AG08395 (cell line): ENCODE results near the gene ARHGAP8.
"Not testable (repeated sequence)": the region's sequence is repeated elsewhere in the genome, so short reads cannot be mapped to it uniquely, and the experiment has no call there.

Source experiments
- DNase-seq: peaks from one replicate; pipeline ENCODE4 v3.0.0; 2012; ENCODE audit warnings: mixed read lengths, low spot score

ARHGAP8 gene

DNA sequence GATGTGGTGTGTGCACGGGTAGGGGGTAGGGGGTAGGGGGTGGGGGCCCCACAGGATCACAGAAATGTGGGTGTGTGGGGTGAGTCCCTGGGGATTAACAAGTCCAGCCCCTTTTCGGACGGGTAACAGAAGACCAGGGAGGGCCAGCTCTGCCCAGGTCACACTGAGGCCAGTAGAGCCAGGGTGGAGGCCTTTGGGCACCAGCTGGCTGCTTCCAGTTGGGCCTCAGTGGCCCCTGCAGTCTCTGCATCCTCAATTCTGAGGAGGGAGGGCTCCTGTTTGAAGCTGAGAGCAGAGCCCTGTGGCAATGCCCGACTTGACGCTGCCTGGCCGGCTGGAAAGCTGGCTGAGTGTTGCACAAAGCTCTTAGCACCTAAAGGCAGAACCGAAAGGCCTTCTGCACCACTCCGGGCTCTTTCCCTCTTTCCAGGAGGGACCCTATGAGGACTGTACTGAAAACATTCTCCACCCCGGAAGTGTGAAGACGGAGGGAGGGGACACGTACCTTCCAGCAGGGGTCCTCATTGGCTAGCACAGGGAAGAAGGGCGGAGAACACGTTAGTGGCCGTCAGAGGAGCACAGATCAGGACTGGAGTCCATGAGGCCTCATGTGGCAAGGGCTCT, 137.0 kb downstream of the ARHGAP8 start:
- no peak for DNase-seq

DNA sequence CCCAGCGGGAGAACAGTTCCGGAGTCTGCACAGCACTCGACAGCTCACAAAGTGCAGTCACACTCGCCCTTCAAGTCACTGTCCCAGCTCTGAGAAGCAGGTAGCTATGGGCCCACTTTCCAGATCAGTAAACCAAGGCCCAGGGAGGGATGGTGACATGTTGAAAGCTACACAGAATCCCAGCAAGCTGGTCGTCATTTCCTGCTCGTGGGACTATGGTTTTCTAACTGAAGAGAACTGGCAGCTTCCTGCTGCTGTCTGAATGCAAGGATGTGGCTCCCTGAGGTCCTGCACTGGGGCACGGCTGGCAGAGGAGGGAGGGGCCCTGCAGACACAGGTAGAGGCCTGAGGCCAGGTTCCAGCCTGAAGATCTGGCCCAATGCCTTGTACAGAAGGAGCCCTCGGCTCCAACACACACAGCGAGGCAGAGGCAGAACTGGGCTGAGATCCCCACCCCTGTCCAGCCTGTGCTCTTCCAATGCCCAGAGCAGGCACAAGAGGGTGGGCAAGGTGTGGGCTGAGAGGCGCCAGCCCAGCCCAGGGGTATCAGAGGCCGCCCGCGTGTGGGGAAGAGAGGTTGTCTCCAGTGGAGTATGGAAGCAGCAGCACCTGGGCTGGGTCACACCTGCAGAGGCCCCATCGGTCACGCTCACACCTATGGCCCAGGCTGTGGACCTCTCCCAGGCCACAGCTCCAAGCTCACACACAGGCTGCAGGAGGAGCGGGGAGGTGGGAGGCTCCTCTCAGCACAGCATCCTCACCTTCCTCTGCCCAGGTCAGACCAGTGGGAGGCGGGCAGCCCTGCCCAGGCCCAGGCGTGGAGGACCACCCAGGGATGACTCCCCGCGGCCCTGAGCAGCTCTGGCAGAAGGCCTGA, 138.3 kb downstream of the ARHGAP8 start:
- DNase-seq = no peak

DNA sequence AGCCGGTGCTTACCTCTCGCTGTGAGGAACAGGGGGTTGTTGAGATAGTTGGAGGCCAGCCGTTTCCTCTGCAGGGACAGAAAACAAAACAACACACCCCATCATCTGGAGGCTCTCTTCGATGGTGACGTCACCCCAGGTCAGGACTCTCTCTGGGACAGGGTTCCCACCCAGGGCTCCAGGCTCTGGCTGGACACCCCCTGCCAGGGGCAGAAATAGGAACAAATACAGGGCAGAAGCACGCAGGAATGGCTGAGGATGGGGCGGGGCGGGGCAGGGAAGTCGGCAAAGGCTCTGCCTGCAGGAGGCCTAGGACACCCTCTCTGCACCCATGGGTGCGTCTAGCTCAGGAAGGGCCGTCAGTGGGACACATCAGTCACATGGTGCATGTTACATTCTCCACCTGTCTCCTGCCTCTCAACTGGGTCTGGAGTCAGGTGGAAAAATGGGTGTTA, 138.9 kb downstream of the ARHGAP8 start:
- no peak for DNase-seq

DNA sequence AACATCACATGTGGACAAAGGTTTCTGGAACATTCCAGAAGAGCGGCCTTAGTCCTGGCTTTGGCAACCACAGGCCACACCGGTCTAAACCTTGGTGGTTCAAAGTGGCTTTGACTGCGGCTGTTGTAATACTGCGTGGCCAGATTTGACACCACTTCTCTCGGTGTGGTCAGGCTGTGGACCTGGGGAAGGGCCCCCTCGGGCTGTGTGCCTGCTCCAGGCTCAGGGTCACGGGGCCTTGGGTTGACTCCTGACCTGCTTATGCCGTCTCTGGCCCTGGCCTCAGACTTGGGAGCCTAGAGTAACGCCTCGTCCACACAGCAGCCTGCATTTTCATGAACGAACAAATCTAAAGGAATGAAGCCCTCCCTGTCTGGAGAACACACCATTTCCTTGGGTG, 139.4 kb downstream of the ARHGAP8 start:
- no peak for DNase-seq

DNA sequence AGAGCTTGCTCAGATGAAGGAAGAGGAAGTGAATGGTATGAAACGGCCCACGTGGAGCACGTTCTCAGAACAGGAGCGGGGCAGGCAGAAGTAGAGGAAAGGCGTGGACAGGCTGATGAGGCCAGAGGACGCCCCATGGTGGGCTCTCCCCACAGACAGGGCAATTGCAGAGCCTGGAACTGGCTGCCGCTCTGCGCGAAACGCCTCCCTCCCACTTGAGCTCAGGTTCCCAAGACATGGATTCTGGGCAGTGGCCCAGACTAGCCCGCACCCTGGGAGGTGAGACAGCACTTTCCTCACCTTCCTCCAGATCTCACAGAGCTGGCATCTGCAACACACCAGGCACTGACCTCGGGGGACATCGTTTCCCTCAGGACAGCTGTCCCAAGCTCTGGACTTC, 139.9 kb downstream of the ARHGAP8 start:
- DNase-seq = no peak

DNA sequence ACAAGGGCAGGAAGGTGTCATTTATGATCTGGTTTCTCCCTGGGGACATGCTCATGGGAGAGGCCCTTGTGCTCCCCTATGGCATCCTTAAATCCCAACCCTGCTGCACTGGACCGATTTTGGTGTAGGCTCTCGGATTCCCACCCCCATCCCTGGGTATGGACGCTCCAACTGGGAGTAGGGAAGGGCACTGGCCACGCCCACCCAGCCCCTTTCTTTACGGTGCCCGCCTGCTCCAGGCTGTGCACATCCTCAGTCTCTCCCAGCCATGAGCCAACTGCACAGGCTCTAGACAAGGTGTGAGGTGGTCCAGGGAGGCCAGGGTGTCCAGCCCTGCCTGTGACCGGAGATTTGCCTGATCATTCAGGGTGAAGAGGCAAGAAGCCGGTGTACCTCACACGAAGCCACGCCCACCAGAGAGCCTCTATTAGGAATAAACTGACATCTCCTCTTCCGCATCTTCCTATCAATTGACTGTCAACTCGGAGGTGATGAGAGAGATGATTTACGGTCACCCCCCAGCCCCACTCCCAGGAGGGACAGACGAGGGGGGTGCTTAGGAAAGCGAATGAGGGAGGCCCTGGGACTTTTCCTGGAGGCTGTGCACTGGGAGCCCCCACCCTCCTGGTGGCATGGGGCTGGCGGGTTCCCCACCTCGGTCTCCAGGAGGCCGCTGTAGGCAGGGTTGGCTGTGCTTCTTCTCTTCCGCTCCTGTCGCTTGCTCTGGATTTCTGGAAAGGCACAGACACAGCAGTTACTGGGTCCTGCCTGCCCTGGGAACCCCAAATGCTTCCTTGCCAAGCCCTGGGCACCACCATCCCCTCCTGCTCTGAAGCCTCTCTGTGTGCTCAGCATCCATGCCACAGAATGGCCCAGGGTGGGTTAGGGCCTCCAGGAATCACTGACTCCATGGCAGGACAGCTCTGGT, 140.7 kb downstream of the ARHGAP8 start:
- DNase-seq = no peak

DNA sequence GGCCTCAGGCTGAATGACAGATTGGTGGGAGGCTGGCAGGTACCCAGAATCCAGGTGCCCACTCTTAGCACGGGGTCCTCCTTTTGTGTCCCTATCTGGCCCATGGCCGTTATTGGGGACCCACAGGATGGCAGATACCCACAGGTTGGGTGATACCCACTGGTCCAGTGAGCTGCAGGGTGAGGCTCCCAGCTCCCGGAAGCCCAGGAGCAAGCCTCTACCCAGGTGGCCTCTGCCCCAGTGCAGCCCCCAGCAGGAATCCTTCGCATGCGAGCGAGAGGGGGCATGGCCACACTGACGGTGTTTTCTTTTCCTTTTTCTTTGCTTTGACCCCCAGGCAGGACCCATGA, 141.3 kb downstream of the ARHGAP8 start:
- no peak for DNase-seq

DNA sequence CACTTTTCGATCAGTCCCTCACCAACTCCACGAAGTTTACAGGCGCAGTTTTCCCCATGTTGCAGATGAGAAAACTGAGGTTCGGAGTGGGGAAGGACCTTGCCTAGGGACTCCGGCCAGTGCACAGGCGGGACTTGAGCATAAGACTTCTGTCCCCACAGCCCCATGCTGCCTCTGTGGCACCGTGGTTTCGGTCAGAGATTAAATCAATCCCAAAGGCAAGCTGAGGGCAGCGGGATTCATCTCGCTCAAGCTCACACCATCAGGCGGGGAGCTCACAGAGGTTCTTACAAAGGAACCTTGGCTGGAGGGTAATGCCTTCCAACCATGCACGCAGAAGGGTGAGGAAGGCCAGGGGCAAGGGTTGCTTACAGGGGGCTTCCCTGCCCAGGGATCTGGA, 141.9 kb downstream of the ARHGAP8 start:
- DNase-seq = no peak

DNA sequence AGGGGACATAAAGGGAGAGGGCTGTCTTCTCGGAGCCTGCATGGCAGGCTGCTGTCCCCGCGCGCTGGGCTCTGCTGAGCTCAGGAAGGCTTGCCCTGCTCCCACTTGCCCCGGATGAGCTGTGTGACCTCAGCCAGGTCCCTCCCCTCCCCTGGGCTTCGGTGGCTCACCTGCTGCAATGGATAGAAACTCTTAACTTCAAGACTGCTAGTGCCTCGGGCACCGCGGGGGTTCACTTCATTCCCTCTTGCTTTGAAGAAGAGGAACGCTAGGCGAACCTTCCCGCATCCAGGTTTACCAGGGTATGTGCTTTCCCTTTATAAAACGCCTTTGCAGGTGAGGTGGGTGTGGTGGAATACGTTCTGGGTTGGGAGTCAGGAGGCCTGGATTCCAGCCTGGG, 142.4 kb downstream of the ARHGAP8 start:
- no peak for DNase-seq

DNA sequence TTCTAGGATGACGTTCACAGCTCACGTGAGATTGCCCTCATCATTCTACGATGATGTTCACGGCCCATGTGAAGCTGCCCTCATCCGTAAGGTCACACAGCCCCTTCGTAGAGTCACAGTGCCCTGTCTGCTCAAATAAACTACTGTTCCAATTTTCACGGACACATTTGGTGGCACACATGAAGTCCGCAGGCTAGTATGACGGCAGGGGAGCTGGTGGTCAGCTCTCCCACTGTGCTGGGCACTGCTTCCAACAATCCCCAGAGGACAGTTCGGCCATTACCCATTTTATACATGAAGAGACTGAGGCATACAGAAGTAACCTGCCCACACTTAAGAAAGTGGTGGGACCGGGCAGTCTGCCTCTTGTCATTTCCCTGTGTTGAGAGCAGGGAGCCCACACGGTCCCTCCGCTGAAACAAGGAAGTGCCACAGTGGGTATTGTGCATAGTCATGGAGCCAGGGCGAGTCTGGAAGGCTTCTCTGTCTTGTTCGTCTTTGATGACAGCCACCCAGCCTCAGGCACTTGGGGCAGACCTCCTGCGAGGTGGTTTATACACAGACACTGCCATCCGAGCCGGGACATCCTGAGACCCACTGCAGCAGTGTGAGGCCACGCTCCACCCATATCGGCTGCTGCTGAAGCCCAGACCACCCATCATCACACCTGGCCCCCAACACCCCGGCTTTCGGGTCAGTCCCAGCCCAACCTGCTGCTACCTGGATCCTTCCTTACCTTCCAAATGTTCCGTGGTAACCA, 143.1 kb downstream of the ARHGAP8 start:
- no peak for DNase-seq

DNA sequence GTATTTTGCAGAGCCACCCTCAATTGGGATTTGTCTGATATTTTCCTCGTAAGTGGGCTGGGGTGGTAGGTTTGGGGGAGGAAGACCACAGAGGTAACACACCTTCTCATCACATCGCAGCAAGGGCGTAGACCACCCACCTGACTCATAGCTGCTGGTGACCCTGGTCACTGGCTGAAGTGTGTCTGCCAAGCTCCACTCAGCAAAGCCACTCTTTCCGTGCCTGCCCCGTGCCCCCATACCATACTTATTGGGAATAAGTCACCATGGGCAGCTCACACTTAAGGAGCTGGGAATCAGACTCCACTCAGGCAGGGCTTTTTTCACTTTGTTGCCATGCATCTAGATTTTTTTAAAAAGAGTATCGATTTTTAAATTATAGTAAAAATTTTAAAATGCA, 145.9 kb downstream of the ARHGAP8 start:
- DNase-seq = no peak

DNA sequence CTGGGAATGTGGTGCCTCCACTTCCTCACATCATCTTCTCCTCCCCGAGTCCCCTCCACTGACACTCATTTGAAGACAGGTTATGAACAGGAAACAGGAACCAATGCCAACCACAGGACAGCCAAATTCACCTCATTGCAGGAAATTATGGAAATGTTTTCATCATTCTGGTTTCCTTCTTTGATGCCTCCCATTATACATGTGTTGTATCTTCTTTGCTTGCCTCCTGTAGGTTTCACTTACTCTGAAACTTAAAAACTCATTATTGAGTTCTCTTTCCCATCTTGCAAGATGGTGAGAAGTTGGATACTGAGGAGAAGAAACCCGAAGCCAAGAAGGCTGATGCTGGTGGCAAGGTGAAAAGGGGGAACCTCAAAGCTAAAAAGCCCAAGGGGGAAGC, 148.9 kb downstream of the ARHGAP8 start:
- DNase-seq = no peak

DNA sequence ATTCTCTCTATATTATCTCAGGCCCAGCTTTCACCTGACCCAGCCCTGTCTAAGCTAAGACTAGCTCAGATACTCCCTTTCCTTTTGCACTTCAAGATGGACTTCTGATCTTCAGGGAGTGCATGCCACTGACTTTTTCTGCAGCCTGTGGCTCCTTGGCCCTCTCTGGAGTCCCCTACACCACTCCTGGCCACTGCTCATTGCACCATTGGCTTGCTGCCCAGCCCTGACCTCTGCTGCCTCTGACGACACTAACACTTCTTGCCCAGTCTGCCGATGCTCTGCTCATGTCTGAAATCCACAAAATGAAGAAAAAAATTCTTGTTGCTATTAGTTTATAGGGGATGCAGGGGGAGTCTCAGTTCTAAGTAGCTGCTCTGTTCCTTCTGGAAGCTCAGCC, 150.8 kb downstream of the ARHGAP8 start:
- not testable (repeated sequence) for DNase-seq

DNA sequence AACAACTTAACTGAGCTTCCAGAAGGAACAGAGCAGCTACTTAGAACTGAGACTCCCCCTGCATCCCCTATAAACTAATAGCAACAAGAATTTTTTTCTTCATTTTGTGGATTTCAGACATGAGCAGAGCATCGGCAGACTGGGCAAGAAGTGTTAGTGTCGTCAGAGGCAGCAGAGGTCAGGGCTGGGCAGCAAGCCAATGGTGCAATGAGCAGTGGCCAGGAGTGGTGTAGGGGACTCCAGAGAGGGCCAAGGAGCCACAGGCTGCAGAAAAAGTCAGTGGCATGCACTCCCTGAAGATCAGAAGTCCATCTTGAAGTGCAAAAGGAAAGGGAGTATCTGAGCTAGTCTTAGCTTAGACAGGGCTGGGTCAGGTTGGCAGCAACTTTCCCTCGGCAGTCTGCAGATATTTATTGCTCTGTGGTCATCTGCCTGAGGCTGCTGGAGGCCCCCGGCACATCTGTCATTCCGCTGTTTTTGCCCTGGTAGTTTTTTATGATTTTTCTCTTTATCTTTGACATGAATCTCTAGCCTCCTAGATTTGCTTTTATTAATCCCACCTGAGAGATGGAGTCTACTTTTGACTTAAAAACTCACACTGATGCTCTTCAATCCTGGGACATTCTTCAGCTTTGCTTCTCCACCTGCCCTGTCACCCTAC, 152.2 kb downstream of the ARHGAP8 start:
- DNase-seq = not testable (repeated sequence)

DNA sequence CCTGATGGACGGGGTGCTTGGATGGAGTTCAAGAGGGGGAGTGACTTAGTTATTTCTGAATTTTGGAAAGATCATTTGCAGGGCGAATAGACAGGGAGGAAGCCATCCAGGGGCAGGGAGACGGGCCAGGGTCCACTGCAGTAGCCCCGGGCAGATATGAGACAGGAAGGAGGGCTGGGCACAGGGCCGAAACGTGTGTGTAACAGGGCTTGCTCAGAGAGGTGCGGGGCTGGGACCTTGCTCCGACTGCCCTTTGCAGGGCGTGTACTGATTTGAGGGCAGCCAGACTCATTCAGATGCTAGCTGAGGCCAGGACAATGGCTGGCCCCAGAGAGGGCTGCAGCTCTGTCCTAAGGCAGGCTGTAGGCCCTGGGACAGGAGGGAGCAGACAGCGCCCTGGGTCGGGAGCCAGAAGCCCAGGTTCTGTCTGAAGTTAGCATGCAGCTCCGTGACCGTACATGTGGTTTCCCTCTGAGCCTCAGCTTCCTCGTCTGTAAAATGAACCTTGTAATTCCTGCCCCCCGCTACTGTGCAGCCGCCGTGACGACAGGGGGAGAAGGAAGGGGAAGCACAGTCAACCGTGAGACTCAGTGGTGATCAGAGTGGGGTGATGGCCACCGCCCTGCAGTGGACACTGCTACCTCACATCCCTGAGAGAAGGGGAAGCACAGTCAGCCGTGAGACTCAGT, 154.0 kb downstream of the ARHGAP8 start:
- DNase-seq = no peak

DNA sequence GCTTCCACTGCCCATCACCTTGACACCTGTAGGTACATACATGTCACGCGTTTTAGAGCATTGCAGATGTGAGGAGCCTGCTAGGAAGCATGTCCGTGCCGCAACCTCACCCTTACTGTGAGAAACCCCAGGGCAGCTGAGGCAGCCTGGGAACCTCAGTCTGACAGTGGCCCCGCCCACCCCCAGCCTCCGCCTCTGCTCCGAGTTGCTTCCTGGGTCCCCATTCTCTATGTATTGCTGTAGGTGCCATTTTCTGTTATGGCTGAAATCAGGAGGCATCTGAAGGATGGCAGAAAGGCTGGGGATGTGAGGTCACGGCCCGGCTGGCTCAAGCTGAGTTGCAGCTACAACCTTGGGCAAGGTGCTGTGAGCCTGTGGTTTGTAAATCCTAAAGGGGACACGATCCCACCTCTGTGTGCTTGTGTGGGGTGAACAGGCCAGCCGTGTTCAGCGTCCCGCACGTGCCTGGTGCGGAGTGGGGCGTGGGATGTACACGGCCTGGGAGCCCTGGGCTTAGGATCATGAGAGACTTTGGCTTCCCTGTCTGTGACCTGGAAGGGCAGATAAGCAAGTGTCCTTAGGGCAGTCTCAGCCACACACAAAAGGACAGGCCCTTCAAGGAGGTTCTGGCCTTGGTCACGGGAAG, 154.7 kb downstream of the ARHGAP8 start:
- DNase-seq = no peak

DNA sequence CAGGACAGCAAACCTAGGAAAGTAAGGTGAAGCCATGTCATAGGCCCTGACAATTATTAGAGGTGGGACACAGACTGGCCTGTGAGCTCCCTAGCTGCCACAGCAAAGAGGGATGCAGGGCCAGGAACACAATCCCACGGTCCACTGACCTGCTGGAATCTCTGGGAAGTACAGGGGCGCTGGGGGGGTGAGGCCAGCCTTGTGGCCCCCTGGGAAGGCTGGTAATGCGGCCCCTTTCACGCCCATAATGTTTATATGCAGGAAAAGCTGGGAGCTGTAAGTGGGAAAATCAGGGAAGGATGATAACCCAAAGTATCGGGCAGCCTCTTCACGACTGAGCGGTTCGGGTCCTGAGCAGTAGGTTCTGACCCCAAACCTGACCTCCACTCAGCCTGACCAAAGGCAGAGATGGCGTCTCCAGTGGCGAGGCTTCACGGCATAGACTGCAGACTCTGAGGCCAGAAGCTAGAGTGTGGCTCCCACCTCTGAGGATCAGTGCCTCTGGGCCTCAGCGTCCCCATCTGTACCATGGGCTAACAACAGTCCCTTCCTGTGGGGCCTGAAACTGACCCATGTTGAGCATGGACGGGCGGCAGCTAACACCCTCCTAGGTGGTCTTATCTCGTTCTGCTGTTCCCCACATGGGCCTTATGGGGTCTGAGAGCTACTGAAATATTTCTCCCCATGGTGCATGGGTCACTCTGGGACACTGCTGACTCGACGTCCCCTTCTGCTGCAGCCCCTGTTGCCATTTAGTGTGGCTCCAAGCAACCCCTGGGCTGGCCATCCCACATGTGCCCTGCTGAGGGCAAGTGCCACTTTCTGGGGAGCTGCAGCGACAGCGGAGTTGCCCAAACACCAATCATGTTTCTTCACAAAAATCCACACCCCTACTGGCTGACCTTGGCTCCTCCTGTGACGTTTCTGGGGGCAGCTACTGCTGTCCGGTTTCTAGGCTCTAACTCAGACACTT, 155.7 kb downstream of the ARHGAP8 start:
- DNase-seq = no peak

DNA sequence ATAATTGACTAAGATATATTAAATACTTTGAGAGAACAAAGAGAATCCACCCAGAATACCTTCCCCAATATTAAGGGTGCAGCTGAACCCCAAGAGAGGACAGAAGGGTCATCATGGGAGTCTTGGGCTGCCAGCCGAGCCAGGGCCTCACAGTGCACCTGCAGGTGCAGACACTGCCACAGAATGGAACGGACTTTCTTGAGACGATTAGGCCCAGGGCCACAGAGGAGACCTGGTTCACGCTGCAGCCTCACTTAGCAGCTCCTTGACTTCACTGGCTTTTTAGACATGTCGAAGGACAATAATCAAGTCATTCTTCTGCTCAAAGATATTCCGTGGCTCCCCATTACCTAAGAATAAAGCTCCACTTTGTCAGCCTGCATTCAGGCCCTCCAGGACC, 156.9 kb downstream of the ARHGAP8 start:
- DNase-seq = no peak
